Epithelial cell of proximal tubule (primary cell): ENCODE data around the gene MED29. TPM values are rescaled to one million over a fixed set of nuclear protein-coding genes. Genes with fewer than 3 reads are reported as not detected.

ENCODE experiments used
- DNase-seq: peaks from one replicate; pipeline ENCODE4 v3.0.0-alpha.2; 2011; ENCODE audit warnings: low read depth
- H3K4me3 ChIP-seq: 2 replicates; pipeline ENCODE4 v1.5.1; 2011; ENCODE audit warnings: low read depth, mild to moderate bottlenecking, low read length
- total RNA-seq: library from RNA; depleted of rRNA; stranded (reverse); fragments of >200 nt; gene quantifications from 2 replicates; pipeline ENCODE4 v1.2.3, GENCODE V29; 2015
- TF ChIP-seq, protein P1 (sequence below): conservative IDR thresholded peaks from 2 replicates; pipeline ENCODE4 v1.5.1; 2012; ENCODE audit warnings: low read depth, mild to moderate bottlenecking, low read length

MED29 gene
- total RNA-seq, 1 donor from 2014 or later, result 20.9 TPM

DNA sequence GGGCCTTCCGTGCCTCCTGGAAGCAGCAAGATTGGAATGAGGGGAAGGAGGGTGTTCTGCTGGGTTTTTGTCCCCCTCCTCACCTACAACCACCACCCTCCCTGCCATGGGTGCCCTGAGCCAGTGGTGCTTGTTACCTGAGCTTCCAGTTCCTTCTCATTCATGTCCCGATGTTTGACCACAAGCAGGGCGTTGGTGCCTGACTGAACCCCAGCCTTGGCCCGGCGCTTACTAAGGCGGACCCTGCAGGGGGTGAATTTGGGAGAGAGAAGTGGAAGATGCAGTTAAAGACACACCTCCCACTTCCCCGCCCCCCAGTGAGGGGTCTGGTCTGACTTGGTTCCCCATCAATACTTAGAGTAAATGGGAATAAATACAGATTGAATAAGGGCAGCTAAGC is 4.6 kb upstream of the MED29 start:
- TF ChIP-seq, protein P1, sequence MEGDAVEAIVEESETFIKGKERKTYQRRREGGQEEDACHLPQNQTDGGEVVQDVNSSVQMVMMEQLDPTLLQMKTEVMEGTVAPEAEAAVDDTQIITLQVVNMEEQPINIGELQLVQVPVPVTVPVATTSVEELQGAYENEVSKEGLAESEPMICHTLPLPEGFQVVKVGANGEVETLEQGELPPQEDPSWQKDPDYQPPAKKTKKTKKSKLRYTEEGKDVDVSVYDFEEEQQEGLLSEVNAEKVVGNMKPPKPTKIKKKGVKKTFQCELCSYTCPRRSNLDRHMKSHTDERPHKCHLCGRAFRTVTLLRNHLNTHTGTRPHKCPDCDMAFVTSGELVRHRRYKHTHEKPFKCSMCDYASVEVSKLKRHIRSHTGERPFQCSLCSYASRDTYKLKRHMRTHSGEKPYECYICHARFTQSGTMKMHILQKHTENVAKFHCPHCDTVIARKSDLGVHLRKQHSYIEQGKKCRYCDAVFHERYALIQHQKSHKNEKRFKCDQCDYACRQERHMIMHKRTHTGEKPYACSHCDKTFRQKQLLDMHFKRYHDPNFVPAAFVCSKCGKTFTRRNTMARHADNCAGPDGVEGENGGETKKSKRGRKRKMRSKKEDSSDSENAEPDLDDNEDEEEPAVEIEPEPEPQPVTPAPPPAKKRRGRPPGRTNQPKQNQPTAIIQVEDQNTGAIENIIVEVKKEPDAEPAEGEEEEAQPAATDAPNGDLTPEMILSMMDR, result no peak
- no peak overlapping the region for H3K4me3 ChIP-seq
- DNase-seq, result no peak

DNA sequence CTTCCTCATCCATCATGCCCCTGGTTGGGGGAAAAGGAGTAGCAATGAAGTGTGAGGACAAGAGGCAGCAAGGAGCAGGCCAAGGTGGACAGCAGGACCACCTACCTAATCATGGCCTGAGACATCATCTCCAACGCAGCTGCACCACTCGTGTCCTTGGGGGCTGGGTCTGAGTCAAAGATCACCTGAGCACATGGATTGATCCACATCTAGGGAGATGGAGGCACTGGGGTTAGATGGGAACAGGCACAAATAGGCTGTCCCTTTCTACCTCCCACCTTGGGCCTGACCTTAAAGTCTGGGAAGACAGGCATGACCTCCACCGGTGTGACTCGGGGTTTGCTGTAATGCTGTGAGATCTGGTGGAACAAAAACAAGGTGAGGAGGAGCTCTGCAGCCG is 2.5 kb upstream of the MED29 start:
- TF ChIP-seq, protein P1, result no peak
- no peak overlapping the region for H3K4me3 ChIP-seq
- DNase-seq, result no peak

DNA sequence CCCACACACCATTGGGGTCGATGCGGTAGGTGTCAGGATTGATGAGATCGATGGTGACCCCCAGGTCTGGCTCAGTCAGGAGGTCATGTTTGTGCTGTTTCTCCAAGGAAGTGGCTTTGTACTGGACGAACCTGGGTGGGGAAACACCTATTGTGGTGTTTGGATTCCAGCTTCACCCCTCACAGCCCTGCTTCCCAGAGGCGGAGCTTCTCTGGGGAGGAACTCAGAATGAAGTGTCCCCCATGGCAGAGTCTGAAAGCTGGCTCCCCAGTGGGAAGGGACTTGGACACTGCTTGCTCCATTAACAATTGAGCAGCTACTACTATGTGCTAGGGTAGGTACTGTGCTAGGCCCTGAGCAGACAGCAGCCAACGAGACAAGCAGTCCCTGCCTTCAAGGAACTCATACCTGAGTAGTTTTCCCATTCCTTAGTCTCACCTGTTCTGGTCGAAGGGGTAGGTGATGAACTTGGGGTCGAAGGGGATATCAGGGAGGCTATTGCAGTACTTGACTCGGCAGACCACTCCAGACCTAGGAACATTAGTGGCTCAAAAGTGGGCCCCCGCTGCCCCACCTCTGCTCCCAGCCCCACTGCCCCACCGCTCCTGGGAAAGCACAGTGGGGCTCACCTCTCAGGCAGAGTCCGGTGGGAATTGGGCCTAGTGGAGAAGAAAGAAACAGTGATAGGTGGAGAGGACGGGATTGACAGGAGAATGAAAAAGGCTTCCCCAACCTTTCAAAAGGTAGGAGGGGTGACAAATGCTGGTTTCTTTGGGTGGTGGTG is 1.4 kb upstream of the MED29 start:
- TF ChIP-seq, protein P1, result no peak
- no peak for DNase-seq

DNA sequence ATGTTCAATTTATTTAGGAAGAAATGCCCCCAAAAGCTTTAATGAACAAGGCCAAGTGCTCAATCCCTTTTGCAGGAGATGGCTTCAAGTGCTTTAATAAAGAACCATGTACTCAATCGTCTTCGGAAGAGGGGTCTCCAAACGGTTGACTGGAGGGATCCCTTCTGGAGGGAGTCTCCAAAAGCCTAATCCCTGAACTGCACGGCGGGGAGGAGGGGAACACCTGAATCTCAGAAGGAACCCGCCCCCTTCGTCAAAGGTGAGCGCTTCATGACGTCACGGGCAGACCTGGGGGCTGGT is 777 bp upstream of the MED29 start:
- no peak for DNase-seq
- TF ChIP-seq, protein P1, result no peak

More for the DNA sequence above, 1.4 kb upstream of the MED29 start:
- H3K4me3 ChIP-seq, result peak overlapping the region; percentile 87

DNA sequence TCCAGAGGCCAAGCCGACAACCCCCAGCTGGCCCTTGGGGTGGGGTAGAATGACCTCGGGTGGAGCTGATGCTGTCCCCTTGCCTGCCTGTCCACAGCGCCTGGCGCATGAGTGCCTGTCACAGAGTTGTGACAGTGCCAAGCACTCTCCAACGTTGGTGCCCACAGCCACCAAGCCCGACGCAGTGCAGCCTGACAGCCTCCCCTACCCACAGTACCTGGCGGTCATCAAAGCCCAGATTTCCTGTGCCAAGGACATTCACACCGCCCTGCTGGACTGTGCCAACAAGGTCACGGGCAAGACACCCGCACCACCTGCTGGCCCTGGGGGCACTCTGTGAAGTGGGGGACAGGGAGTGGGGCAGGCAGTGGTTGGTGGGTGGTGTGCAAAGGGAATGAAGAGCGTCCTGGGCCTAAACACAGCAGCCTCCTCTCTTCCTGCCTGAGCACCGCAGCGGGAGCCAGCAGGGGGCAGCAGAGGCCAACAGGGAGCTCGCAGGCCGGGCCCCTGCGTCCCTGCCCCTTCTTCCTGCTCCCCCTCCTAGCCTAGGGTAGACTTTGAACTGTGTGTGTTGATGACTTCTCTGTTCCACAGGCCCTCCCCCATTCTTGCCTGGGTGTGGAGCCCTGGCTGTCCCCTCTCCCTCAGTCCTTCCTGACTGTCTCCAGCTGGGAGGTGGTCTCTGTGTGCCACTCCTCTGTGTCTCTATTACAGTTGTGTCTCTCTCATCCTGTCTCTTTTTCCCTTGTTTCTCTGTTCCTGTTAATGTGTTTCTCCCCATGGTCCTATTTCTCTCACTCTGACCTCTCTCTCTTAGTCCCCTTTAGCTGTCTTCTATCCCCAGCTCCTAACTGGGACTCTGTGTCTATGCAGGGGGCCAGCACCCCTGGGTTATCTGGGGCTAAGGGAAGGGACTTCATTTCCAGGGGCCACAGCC is 6.5 kb downstream of the MED29 start:
- no peak for DNase-seq
- TF ChIP-seq, protein P1, result peak; percentile 96
- H3K4me3 ChIP-seq, result no peak overlapping the region

More for the DNA sequence above, 777 bp upstream of the MED29 start:
- peak overlapping the region; percentile 87 for H3K4me3 ChIP-seq

DNA sequence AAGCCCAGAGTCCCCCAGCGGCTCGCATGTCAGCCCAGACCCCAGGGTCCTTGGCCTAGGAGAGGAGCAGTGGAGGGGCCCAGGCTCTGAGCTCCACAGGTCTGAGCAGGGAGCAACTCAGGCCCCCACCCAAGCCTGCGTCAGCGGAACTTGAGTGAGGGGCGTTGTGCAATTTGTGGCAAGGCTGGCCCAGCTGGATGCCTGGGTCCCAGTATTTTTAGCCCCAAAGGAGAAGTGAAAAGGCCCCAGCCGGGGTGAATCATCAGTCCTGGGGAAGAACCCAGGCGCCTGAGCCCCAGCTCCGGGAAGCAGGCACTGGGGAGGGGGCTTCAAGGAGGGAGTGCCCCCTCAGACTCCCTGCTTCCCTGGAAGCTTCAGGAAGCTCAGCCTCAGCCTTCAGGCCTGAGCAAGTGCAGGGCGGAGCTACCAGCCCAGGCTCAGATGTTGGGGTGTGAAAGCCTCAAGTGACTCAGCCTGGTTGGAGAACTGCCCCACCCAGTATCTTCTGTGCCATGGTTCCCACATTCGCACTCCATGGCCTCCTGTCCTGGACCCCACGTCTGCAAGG is 7.2 kb downstream of the MED29 start:
- TF ChIP-seq, protein P1, result no peak
- no peak for DNase-seq
- no peak overlapping the region for H3K4me3 ChIP-seq
